Breast epithelium (tissue), 3 donors: ENCODE measurements around the gene TRMT1.

Source experiments
- POLR2AphosphoS5 ChIP-seq, 3 donors: sonication (generic); formaldehyde crosslinking; IDR thresholded peaks; one replicate each; pipeline ENCODE4 v1.6.1; 2017; ENCODE audit warnings: antibody characterized with exemption in 3 of 3
- TF ChIP-seq, protein P1 (sequence below), 3 donors: fragments of 450-650 bp; IDR thresholded peaks; one replicate each; pipeline ENCODE4 v1.5.1; 2016 to 2017; ENCODE audit warnings: antibody characterized with exemption in 3 of 3, mild to moderate bottlenecking in 3 of 3, moderate library complexity in 3 of 3

DNA sequence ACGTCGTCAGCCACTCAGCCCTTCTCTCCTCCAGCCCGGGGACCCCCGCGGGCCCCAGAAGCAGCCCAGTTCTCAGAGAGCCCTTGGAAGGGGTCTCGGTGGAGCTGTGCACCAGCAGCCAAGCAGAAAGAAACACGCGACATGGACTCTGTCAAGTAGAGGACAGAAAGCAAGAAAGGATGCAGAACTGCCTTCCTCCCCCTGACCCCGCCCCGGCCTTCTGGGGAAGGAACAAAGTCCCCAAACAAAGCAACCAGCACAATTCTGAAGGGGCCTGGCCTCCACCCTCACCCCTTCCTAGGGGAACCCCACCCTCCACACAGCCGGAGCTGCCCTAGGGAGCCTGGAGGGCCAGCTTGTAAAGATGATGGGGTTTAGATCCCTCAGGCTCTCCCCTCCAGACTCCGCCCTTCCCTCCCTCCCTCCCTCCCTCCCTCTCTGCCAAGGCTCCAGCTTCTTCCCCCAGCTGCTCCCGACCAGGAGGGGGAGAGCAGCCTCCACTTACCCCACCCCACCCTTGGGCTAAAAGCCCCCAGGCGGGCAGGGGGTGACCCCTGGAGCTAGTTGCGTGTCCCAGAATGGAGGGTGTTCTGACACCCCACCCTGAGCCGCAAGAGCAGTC, 21.7 kb downstream of the TRMT1 start:
- TF ChIP-seq, protein P1, sequence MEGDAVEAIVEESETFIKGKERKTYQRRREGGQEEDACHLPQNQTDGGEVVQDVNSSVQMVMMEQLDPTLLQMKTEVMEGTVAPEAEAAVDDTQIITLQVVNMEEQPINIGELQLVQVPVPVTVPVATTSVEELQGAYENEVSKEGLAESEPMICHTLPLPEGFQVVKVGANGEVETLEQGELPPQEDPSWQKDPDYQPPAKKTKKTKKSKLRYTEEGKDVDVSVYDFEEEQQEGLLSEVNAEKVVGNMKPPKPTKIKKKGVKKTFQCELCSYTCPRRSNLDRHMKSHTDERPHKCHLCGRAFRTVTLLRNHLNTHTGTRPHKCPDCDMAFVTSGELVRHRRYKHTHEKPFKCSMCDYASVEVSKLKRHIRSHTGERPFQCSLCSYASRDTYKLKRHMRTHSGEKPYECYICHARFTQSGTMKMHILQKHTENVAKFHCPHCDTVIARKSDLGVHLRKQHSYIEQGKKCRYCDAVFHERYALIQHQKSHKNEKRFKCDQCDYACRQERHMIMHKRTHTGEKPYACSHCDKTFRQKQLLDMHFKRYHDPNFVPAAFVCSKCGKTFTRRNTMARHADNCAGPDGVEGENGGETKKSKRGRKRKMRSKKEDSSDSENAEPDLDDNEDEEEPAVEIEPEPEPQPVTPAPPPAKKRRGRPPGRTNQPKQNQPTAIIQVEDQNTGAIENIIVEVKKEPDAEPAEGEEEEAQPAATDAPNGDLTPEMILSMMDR (IDR thresholded peaks at IDR 0.05), result no peak
- no peak for TF ChIP-seq POLR2AphosphoS5 (IDR thresholded peaks at IDR 0.05)
